NB4 (cell line): ENCODE measurements around the gene DOCK2.

ENCODE experiments used
- CTCF ChIP-seq: IDR thresholded peaks from one replicate; pipeline ENCODE4 v1.5.1; 2012; ENCODE audit warnings: low read depth, low read length
- MAX ChIP-seq: IDR thresholded peaks from 2 replicates; pipeline ENCODE4 v1.6.1; 2011; ENCODE audit warnings: low read depth, low read length
- MYC ChIP-seq: IDR thresholded peaks from 2 replicates; pipeline ENCODE4 v1.6.1; 2011; ENCODE audit warnings: low read depth, low read length
- POLR2A ChIP-seq: IDR thresholded peaks from 2 replicates; pipeline ENCODE4 v1.6.1; 2011; ENCODE audit warnings: mild to moderate bottlenecking; ENCODE audit not compliant: insufficient read length; ENCODE audit errors: extremely low read depth

GRCh38 chr5:169695919-169696490 is 58.9 kb downstream of the DOCK2 start:
- no peak for TF ChIP-seq CTCF
- TF ChIP-seq POLR2A: no peak
- no peak for TF ChIP-seq MAX
- TF ChIP-seq MYC: no peak
